ENCODE data around the gene PAX6.

- no peak for TF ChIP-seq HMGXB4 (CRISPR knock-in tag; IDR thresholded peaks at IDR 0.05)
- no peak for TF ChIP-seq CTCF (IDR thresholded peaks at IDR 0.05)
- TF ChIP-seq NR2C2 (CRISPR knock-in tag; IDR thresholded peaks at IDR 0.05), result no peak
Observed at GRCh38 chr11:31807799-31808667, 3.1 kb downstream of the PAX6 start.

Data from WTC11 (cell line).